Activated CD4-positive, CD25-positive, alpha-beta regulatory T cell treated with anti-CD3 and anti-CD28 coated beads, Interleukin-2, amount 50 U/mL, for 16 hours (primary cell): Measurements from ENCODE around the gene SEPHS1.
"Not testable (repeated sequence)": the region's sequence is repeated elsewhere in the genome, so short reads cannot be mapped to it uniquely, and the experiment has no call there.

Experiments
- DNase-seq: peaks from one replicate; pipeline ENCODE4 v3.0.0-alpha.2; 2020; ENCODE audit warnings: low read depth, low spot score

Gene SEPHS1

DNA sequence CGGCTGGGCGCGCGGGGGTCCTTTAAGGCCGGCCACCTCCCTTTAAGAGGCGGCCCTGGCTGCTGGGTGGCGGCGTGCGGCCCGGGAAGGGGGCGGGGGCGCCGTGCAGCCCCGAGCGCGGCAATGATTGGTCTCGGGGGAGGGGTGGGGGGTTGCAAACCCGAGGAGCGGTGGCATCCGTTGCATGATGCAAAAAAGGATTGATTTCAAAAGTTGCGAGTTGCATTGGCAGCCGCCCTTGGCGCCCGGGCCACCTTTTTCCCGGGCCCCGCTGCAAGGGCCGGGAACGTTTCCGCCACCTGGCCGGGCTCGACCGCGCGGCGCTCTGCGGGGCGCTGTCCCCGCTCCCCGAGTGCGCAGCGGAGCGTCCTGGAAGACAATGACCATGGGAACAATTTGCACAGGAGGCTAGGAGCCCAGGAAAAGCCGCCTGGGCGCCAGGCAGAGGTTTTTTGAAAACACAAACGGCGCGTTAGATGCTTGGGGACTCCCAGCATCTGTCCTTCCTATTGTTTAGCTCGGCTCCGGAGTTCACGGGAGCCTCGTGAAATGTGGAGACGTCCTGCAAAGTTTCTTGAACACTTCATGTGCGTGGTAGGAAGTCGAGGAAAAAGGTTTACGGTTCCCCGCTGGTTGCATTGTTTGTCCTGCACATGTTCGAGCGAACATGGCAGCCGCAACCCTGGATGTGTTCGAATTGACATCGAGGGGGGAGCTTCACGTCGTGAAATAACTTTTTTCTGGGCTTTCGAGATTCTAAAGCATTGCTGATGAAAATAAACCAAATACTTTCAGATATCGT lies at the start of gene SEPHS1:
Gene SEPHS1, minus strand, starts transcription at position 78 of the 802 bp plus-strand sequence. CDS start 3,343 bp downstream, outside the sequence.
- peak; percentile 66 for DNase-seq

DNA sequence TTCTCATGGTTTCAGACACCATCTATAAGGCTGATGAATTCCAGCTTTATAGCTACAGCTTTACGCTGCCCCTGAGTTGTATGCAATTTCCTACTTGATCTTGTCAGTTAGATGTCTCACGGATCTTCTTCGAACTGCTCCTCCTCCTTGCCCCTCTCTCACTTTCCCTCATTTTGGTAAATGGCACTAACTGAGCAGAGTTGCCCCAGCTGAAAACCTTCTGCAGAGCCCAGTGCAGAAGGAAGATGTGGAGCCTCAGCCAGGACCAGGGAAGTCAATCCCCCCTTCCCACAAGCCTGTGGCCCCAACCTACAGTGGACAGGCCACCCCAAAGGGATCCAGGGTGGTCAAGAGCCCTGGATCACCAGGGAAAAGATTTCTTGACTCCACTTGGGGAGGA lies 49.0 kb upstream of the SEPHS1 start:
- no peak for DNase-seq

DNA sequence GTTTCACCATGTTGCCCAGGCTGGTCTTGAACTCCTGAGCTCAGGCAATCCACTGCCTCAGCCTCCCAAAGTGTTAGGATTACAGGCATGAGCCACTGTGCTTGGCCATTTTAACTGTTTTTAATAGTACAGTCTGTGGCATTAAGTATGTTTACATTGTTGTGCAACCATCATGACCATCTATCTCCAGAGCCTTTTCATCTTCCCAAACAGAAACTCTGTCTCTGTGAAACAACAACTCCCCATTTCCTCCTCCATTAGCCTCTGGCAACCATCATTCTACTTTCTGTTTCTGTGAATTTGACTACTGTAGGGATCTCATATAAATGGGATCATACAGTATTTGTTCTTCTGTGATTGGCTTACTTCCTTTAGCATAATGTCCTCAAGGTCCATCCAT lies 48.3 kb upstream of the SEPHS1 start:
- no peak for DNase-seq

- DNase-seq = no peak
Observed at GRCh38 chr10:13395540-13395939, 47.4 kb upstream of the SEPHS1 start.

DNA sequence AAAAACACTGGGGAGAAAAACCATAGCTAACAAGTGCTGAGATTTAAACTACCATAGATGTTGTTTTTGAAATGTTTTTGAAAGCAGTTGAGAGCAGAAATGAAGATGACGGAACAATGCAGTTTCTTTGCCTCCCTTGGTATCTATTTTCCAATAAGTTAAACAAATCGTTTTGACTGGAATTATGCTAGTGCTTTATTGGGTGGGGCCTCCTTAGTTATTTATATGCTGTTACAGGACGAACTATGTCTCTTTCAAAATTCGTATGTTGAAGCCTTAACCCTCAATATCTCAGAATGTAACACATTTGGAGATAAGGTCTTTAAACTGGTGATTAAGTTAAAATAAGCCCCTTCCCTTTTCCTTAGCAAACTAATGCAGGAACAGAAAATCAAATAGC lies 45.5 kb upstream of the SEPHS1 start:
- no peak for DNase-seq

DNA sequence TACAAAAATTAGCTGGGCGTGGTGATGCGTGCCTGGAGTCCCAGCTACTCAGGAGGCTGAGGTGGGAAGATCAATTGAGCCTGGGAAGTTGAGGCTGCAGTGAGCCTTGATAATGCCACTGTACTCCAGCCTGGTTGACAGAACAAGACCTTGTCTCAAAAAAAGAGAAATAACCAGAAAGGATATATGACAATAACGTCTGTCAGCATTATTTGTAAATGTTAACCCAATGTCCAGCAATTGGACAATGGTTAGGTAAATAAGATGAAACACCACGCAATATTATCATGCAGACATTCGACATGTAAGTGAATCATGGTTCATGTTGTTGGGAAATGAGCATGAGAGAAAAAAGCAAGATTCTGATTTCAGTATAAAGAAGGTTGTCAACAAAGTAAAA lies 44.6 kb upstream of the SEPHS1 start:
- no peak for DNase-seq

DNA sequence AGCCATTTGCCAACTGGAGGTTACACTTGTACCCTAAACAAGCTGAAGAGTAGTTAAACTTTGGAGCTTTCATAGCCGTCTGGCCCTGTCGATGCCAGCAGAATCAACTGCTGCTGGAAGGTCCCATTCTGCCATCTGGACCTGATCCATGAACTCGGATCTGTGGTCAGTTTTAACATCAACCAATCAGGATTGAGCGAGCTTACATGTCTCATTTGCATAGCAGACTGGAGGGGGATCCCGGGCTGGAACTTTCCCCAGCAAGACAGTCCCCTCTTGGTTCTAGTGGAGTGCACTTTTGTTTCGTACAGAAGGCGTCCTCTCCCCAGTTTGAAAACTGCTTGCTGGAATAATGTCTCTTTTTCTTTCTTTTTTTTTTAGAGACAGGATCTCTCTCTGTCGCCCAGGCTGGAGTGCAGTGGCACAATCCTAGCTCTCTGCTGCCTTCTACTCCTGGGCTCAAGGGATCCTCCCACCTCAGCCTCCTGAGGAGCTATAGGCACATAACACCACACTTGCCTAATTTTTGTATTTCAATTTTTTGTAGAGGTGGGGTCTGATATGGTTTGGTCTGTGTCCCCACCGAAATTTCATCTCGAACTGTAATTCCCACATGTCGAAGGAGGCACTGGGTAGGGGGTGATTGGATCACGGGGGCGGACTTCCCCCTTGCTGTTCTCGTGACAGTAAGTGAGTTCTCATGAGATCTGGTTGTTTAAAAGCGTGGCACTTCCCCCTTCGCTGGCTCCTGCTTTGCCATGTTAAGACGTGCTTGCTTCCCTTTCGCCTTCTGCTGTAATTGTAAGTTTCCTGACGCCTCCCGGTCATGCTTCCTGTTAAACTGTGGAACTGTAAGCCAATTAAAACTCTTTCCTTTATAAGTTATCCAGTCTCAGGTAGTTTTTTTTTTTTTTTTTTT lies 42.8 kb upstream of the SEPHS1 start:
- DNase-seq = no peak

DNA sequence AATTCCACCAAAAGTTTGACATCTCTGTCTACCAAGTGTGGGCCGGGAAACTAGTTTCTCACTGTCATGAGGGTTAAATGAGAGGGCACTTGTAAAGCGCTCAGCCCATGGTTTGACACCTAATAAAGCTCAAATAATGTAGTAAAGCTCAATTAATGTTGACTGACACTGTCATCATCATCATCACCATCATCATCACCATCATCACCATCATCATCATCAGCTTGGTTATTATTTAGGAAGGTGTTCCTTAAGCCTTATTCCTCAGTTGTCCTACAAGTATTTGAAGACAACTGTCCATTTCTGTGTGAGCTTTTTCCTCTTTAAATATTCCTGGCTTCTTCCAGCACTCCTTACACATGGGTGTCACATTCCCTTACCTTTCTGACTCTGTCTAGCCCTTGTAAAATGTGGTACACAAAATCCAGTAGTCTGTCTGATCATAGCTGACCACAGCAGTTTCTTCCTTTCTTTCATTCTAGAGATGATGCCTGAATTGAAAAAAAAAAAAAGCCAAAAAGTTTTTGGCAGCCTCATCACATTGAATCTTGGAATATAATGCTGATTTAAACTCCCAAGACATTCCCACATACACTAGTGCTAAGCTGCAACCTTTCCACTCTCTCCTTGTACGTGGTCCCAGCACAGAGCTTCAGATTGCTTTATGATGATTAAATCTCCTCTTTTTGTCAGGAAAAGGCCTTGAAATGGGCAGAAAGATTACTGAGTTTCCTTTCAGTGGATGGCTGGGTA lies 40.6 kb upstream of the SEPHS1 start:
- DNase-seq = no peak

- no peak for DNase-seq
Observed at GRCh38 chr10:13386021-13386420, 37.9 kb upstream of the SEPHS1 start.

DNA sequence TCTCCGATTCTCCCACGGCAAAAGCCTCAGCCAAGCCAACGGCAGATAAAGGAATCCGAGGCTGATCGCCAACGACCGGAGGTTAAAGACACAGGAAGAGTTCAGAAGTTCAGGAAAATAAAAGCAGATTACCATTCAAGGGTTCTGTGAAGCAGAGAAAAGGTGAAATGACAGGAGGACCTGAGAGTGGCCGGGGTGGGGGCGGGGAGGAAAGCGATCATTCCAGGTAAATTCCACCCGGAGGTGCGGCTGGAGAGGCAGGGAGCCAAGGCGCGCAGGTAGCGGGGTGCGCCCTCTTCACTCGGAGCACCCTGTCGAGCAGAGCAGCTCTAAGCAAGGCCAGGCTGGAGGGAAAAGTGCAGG lies 35.3 kb upstream of the SEPHS1 start:
- DNase-seq = no peak

DNA sequence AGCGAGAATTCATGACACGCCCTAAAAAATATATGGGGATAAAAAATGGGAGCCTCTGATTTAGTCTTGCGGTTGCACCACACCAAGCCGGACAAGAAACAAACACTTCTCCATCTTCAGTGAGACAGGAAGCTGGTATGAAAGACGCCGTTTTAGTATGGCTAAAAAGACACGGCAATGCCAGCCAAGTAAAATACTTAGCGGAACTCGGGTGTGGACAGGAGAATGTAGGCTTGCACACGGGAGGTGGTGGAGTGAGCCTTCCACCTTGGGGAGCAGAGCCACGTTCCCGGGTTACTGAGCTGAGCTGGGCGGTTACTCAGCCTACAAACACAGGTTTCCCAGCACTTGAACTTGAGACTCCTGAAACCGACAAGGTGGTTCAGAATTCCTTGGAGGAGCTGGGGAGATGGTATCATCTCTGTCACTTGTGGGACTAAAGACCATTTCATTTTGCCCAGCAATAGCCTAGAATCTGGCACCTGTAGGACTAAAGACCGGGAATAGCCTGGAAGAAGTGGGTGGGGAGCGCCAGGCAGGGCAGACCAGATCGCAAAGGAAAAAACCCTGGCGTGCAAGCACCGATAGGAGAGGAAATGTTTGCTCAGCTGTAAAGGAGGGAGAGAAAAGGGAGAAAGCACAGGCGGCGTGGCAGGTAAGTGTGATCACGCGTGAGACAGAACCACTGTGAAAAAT lies 34.8 kb upstream of the SEPHS1 start:
- DNase-seq = no peak

- not testable (repeated sequence) for DNase-seq
Observed at GRCh38 chr10:13379061-13379460, 31.0 kb upstream of the SEPHS1 start.

DNA sequence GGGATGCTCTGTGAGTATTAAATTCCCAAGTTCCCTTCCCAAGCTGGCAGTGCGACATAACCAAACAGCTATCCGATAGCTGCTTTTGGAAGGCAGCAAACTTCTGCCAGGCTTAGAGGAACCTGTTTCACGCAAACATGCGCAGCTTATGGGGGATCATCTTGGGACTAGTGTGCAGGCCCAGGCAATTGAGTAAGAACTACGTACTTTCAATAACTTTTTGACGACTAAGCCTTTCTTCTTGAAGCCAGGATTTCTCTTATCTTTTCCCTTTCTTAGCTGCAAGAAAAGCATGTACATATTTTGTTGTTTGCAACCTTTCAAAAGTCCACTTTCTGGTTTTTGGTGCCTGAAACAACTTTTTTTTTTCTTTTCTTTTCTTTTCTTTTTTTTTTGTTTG lies 28.7 kb upstream of the SEPHS1 start:
- no peak for DNase-seq

DNA sequence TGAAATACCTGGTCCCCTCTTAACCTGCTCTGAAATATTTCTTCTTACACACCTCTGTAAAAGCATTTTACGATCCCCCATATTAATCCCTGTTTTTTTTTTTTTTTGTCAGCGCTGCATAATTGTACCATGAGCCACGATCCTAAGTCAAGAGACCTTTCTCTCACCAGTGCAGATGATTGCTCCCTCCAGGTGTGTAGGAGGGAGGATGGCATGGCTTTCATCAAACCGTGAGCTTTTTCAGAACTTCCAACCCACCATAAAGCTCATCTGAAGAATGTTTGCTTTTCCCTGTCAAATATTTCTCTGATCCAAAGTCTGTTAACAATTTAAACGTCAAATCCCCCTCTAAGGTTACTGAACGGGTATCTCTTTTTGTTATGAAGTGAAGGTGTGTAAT lies 28.2 kb upstream of the SEPHS1 start:
- DNase-seq = no peak

DNA sequence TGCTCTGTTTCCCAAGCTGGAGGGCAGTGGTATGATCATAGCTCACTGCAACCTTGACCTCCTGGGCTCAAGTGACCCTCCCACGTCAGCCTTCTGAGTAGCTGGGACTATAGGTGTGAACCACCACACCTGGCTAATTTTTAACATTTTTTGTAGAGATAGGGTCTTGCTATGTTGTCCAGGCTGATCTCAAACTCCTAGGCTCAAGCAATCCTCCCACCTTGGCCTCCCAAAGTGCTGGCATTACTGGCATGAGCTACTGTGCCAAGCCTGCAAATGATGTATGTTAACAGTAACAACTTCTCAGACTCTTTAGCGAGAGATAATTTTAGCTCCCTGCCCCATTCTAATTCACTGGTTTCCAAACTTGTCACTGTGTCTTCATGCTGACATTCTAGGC lies 27.7 kb upstream of the SEPHS1 start:
- no peak for DNase-seq

- no peak for DNase-seq
Observed at GRCh38 chr10:13373644-13374043, 25.6 kb upstream of the SEPHS1 start.

DNA sequence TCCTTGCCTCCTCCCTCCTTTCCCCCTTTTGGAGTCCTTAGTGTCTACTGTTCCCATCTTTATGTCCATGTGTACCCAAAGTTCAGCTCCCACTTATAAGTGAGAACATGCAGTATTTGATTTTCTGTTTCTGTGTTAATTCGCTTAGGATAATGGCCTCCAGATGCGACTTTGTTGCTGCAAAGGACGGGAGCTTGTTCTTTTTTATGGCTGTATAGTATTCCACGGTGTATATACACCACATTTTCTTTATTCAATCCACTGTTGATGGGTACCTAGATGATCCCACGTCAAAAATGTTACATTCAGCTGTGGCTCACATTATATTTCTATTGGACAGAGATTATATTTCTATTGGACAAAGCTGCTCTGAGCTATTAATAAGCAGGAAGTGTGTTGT lies 24.4 kb upstream of the SEPHS1 start:
- DNase-seq = no peak

- peak; percentile 51 for DNase-seq
Observed at GRCh38 chr10:13371897-13372470, 23.9 kb upstream of the SEPHS1 start.

GRCh38 chr10:13366891-13367290 lies 18.8 kb upstream of the SEPHS1 start:
- DNase-seq = no peak

- DNase-seq = no peak
Observed at GRCh38 chr10:13365831-13366230, 17.7 kb upstream of the SEPHS1 start.

- no peak for DNase-seq
Observed at GRCh38 chr10:13365243-13365642, 17.1 kb upstream of the SEPHS1 start.
